ENCODE results near the gene PDE11A. TPM values are rescaled to one million over a fixed set of nuclear protein-coding genes. Genes with fewer than 3 reads are reported as not detected.
A peak's percentile ranks its signal among the peaks of the same experiment; 100 is the strongest.
"Not testable (repeated sequence)": the region's sequence is repeated elsewhere in the genome, so short reads cannot be mapped to it uniquely, and the experiment has no call there.

Gene PDE11A
- total RNA-seq, 2 experiments from 2014 or later, result not detected

DNA sequence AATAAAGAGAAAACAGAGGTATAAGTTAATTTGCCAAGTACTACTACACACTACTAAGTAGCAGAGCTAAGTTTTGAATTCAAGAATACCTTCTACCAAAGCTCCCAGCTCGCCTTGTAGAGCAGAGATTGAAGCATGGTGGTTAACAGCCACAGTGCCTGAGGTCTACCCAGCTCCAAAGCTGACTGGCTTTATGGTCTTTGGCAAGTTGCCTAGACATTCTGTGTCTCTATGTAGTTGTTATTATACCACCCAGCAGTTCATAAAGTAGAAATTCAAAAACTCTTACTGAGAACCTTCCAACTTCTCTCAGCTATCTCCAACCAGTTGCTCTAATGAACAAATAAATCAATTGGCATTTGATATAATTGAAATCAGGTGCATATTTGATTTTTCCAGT lies 87.8 kb downstream of the PDE11A start:
- Mint-ChIP-seq H3K4me3 (no peak overlapping the region), H3K27me3 (peaks cover 23% of the 10 kb centered on the region), H3K27ac (no peak overlapping the region), H3K9me3 (no peaks in the 10 kb centered on the region), H3K36me3 (ENCODE audit: low read depth) (no peaks in the 10 kb centered on the region), H3K4me1 (no peaks in the 10 kb centered on the region)
- POLR2A ChIA-PET, result no interaction called here
- CTCF ChIA-PET, result interaction anchor here (1.0 kb wide), 1 partner anchor 11 kb away, joined by 3 read pairs; no protein-coding TSS in a partner anchor
- DNase-seq, result no peak

DNA sequence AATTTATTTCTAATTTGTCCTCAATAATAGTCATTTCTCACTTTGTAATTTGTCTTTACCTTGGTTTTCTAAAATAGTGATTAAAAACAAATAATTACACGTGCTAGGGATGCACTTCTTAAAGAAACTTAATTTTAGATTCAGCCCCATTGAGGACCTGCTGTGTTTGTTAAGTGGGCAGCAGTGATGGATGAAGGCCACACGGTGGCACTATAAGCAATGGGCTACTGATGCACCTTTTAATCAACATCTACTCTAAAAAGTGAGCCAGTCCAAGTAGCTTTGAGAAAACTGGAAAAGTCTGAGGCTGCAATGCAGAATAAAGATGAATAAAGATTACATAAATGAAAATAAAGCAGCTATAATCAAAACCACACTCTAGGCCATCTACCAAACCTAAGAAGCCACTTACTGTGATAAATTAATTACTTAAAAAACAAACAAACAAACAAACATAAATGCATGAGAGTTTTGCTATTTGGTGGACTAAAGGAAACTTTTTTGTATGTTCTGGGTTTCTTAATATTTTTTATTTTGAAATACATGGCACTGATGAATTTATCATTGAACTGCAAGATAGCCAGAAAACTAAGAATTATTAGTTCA lies 89.3 kb downstream of the PDE11A start:
- Mint-ChIP-seq H3K4me1 (no peaks in the 10 kb centered on the region), H3K36me3 (ENCODE audit: low read depth) (no peaks in the 10 kb centered on the region), H3K9me3 (no peaks in the 10 kb centered on the region), H3K27me3 (peaks cover 23% of the 10 kb centered on the region), H3K27ac (no peak overlapping the region), H3K4me3 (no peak overlapping the region)
- POLR2A ChIA-PET, result no interaction called here
- CTCF ChIA-PET, result no interaction called here
- peak; percentile 33 for DNase-seq

DNA sequence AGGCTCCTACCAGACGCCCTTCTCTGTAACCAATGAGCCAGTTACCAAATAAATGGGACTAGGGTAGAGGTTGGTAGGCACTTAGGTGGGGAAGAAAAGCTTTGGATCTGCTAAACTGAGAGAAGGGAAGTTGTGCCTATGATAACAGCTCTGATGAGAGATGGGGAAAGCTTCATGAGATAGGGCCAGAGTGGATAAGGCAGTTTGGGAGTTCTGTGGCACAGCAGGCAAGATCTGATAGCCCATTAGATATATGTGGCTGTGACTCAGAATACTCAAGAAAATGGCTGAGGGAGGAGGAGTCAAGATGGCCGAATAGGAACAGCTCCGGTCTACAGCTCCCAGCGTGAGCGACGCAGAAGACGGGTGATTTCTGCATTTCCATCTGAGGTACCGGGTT lies 99.8 kb downstream of the PDE11A start:
- Mint-ChIP-seq H3K4me1 (no peaks in the 10 kb centered on the region), H3K36me3 (ENCODE audit: low read depth) (no peaks in the 10 kb centered on the region), H3K9me3 (no peaks in the 10 kb centered on the region), H3K27ac (no peak overlapping the region), H3K4me3 (no peak overlapping the region), H3K27me3 (no peaks in the 10 kb centered on the region)
- DNase-seq, result no peak
- CTCF ChIA-PET, result no interaction called here
- POLR2A ChIA-PET, result no interaction called here

DNA sequence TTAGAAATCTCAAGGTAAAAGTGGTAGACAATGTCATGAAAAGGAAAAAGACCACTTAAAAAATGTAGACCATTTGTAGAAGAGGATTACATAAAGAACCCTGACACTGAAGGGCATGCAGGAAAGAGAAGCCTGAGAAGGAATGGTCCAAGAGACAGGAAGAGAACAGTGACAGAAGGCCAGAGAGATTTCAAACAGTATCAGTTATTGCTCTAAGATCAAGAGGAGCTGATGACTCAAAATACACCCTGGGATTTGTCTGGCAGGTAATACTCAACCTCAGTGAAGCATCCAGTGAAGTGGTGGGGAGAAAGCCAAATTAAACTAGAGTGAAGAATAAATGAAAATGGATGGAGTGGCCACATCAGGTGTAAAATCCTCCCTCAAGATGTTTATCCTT lies 100.5 kb downstream of the PDE11A start:
- Mint-ChIP-seq H3K36me3 (ENCODE audit: low read depth) (no peaks in the 10 kb centered on the region), H3K9me3 (no peaks in the 10 kb centered on the region), H3K27ac (no peak overlapping the region), H3K4me3 (no peak overlapping the region), H3K4me1 (no peaks in the 10 kb centered on the region), H3K27me3 (no peaks in the 10 kb centered on the region)
- no peak for DNase-seq
- ChIA-PET POLR2A (no interaction called here), CTCF (interaction anchor here (0.6 kb wide), 1 partner anchor 30 kb away, joined by 3 read pairs; no protein-coding TSS in a partner anchor)

DNA sequence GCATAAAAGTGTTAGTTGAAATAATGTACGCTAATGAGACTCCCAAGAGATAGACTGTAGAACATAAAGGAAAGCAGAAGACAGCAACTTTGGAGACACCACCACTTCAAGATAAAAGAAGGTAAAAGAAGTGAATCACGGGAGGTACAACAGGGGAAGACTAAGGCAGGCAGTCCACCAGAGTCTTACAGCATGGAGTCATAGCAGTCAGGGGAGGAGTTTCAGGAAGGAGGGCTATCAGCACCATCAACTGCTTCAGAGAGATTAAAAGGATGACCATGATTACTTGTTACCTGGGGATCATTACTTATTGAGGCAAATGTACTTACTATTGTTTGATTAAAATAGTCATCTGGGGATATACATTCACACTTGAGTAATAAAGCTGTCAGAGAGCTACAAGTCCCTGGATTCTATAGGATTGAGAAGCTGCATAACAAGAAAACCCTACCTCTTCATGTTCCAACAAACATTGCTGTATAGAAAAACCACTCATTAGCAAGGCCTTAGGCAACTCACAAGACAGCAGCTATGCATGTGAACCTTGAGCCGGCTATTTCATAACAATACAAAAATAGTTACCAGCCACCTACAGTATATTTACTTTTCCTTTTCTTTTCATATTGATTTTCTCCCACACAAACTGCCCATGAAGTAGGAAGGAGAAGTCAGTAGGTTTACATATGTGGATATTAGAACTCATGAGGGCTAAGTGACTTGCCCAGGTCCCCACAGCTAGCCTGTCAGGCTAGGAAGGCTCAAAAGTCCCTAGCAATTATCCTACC lies 101.7 kb downstream of the PDE11A start:
- Mint-ChIP-seq H3K4me3 (no peak overlapping the region), H3K27ac (no peak overlapping the region), H3K4me1 (no peaks in the 10 kb centered on the region), H3K27me3 (peaks cover 8% of the 10 kb centered on the region), H3K9me3 (no peaks in the 10 kb centered on the region), H3K36me3 (ENCODE audit: low read depth) (no peaks in the 10 kb centered on the region)
- DNase-seq, result no peak
- ChIA-PET CTCF (no interaction called here), POLR2A (no interaction called here)

DNA sequence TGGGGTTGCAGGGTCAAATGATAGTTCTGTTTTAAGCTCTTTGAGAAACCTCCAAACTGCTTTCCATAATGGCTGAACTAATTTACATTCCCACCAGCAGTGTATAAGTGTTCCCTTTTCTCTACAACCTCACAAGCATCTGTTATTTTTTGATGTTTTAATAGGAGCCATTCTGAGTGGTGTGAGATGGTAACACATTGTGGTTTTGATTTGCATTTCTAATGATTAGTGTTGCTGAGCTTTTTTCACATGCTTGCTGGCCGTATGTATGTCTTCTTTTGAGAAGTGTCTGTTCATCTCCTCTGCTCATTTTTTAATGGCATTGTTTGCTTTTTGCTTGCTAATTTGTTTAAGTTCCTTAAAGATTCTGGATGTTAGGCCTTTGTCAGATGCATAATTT lies 107.7 kb downstream of the PDE11A start:
- POLR2A ChIA-PET, result no interaction called here
- H3K27me3 Mint-ChIP-seq, result peaks cover 8% of the 10 kb centered on the region
- no peaks in the 10 kb centered on the region for H3K36me3 Mint-ChIP-seq (ENCODE audit: low read depth)
- no peaks in the 10 kb centered on the region for H3K9me3 Mint-ChIP-seq
- no peak overlapping the region for H3K4me3 Mint-ChIP-seq
- no peaks in the 10 kb centered on the region for H3K4me1 Mint-ChIP-seq
- CTCF ChIA-PET, result no interaction called here
- no peak for DNase-seq
- H3K27ac Mint-ChIP-seq, result no peak overlapping the region

DNA sequence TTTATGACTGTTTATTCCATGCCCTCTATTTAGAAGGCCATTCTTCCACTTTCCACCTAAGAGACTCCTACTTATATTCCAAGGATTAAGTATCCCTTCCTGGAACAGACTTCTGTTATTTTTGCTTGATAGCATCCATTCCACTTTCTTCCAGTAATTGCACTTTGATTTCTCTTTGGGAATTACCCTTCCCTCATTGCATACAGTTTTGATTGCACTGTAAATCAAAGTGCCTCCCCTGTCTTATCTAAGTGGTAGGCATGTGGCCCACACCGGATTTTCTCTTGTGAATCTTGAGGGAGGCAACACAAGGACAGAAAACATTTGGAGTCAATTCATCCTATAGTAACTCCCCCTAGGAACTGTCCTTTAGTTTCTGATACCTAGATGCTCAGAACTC lies 120.4 kb downstream of the PDE11A start:
- no peak overlapping the region for H3K27ac Mint-ChIP-seq
- no peaks in the 10 kb centered on the region for H3K9me3 Mint-ChIP-seq

DNA sequence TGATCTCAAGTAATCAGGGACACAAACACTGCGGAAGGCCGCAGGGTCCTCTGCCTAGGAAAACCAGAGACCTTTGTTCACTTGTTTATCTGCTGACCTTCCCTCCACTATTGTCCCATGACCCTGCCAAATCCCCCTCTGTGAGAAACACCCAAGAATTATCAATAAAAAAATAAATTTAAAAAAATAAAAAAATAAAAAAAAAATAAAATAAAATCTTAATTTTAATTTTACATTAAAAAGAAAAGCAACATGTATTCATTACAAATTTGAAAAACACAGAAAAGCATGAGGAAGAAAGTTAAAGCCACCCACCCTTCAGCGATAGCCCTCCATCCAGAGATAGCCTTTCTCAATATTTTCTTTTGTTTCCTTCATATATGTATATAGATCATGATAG lies 125.0 kb downstream of the PDE11A start:
- H3K9me3 Mint-ChIP-seq; H3K27me3 Mint-ChIP-seq; POLR2A ChIA-PET; H3K4me1 Mint-ChIP-seq; H3K27ac Mint-ChIP-seq; H3K4me3 Mint-ChIP-seq; DNase-seq; H3K36me3 Mint-ChIP-seq (ENCODE audit: low read depth); CTCF ChIA-PET: not testable (repeated sequence)

More for the DNA sequence above, 120.4 kb downstream of the PDE11A start:
- ChIA-PET POLR2A (no interaction called here), CTCF (no interaction called here)
- H3K4me3 Mint-ChIP-seq, result no peak overlapping the region
- H3K27me3 Mint-ChIP-seq, result peaks cover 5% of the 10 kb centered on the region
- no peaks in the 10 kb centered on the region for H3K36me3 Mint-ChIP-seq (ENCODE audit: low read depth)
- H3K4me1 Mint-ChIP-seq, result no peaks in the 10 kb centered on the region
- no peak for DNase-seq

DNA sequence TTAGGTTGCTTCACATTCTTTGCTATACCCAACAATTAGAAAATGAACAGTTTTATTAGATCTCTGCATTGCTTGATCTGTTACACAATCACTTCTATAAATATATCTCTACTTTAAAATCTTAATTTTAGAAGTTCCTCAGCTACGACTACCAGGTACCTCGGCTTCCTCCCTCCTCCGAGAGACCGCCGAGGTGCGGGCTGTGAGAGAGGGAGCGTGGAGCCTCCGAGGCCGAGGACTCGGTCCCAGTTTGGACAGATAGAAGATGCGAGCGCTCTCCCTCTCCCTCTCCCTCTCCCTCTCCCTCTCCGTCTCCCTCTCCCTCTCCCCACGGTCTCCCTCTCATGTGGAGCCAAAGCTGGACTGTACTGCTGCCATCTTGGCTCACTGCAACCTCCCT lies 128.0 kb downstream of the PDE11A start:
- H3K4me1 Mint-ChIP-seq; H3K9me3 Mint-ChIP-seq; H3K27ac Mint-ChIP-seq; DNase-seq; H3K27me3 Mint-ChIP-seq; H3K4me3 Mint-ChIP-seq; CTCF ChIA-PET; H3K36me3 Mint-ChIP-seq (ENCODE audit: low read depth); POLR2A ChIA-PET: not testable (repeated sequence)

DNA sequence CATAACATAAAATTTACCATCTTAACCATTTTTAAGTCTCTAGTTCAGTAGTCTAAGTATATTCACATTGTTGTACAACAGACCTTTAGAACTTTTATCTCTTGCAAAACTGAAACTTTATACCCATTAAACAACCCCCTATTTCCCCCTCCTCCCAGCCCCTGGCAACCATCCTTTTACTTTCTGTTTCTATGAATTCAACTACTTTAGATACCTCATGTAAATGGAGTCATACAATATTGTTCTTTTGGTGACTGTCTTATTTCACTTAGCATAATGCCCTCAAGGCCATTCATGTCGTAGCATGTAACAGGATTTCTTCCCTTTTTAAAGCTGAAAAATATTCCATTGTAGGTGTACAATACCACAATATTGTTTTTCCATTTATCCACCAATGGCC lies 129.8 kb downstream of the PDE11A start:
- Mint-ChIP-seq H3K4me3 (no peak overlapping the region), H3K9me3 (no peaks in the 10 kb centered on the region), H3K4me1 (no peaks in the 10 kb centered on the region), H3K27ac (no peak overlapping the region), H3K36me3 (ENCODE audit: low read depth) (no peaks in the 10 kb centered on the region), H3K27me3 (peaks cover 5% of the 10 kb centered on the region)
- POLR2A ChIA-PET, result no interaction called here
- no peak for DNase-seq
- CTCF ChIA-PET, result no interaction called here

DNA sequence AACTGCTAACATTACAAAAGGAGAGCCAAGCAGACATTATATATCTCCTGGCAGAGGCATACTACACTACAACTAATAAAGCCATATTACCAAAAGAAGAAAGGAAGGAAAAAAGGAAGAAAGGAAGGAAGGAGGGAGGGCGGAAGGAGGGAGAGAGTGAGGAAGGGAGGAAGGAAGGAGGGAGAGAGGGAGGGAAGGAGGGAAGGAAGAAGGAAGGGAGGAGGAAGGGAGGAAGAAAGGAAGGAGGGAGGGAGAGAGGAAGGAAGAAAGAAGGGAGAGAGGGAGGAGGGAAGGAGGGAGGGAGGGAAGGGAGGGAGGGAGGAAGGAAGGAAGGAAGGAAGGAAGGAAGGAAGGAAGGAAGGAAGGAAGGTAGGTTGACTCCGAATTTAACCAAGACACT lies 133.4 kb downstream of the PDE11A start:
- ChIA-PET POLR2A (no interaction called here), CTCF (no interaction called here)
- H3K4me3 Mint-ChIP-seq, result no peak overlapping the region

DNA sequence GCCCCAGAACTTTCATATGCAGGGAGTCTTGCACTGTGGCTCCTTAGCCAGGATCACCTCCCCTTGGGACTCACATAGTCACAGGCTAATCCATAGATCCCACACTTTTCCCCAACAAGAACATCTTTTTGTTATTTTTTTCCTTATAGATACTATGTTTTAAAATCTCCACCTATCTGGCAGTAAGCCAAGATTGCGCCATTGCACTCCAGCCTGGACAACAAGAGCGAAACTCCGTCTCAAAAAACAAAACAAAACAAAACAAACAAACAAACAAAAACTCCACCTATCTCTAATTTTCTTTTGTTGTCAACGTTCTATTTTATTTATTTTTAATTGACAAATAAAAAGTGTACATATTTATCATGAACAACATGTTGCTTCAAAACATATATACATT lies 141.7 kb downstream of the PDE11A start:
- Mint-ChIP-seq H3K27me3 (peaks cover 21% of the 10 kb centered on the region), H3K36me3 (ENCODE audit: low read depth) (no peaks in the 10 kb centered on the region), H3K9me3 (no peaks in the 10 kb centered on the region), H3K4me1 (peaks cover 5% of the 10 kb centered on the region), H3K4me3 (no peak overlapping the region), H3K27ac (no peak overlapping the region)
- CTCF ChIA-PET, result no interaction called here
- POLR2A ChIA-PET, result no interaction called here
- no peak for DNase-seq

More for the DNA sequence above, 133.4 kb downstream of the PDE11A start:
- Mint-ChIP-seq H3K36me3 (ENCODE audit: low read depth) (no peaks in the 10 kb centered on the region), H3K27ac (no peak overlapping the region), H3K9me3 (no peaks in the 10 kb centered on the region), H3K4me1 (peaks cover 1% of the 10 kb centered on the region), H3K27me3 (peaks cover 6% of the 10 kb centered on the region)
- no peak for DNase-seq

DNA sequence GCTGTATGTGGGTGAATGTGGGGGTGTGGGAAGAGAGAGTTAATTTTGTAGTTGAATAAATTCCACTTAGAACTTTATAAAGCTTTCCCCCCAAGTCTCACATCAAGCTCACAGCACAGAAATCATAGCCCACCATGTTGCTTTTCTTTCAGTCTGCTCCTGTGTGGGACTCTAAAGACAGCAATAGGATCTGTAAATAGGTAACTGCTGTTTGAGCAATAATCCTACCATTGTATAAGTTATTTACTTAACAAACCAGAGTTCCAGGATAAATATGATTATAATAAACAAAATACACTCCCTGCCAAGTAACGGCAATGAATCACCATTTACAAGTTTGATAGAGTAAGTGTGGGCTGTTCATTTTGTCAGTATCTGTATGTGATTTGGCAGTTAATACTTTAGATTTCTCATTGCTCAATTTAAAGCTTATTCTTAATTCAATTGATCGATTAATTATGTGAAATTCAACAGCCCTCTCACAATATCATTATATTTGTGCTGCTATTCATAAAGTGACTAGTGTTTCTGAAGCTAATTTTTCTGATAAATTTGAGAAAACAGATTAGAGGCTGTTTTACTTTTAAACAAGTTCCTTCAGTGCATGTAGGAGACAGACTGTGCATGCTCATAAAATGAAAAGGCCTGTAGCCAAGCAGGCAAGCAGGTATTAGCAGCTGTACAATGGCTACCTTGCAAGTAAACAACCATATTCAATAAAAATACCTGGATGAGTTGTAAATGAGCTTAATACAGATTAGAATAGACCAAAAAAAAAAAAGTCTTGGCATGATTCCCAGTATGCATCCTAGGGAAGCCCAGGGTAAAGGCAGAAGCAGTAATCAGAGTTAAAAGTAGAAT lies 142.7 kb downstream of the PDE11A start:
- H3K27me3 Mint-ChIP-seq, result peaks cover 25% of the 10 kb centered on the region
- no peak for DNase-seq
- no peak overlapping the region for H3K4me3 Mint-ChIP-seq
- ChIA-PET CTCF (no interaction called here), POLR2A (no interaction called here)
- H3K36me3 Mint-ChIP-seq (ENCODE audit: low read depth), result no peaks in the 10 kb centered on the region
- H3K27ac Mint-ChIP-seq, result no peak overlapping the region
- no peaks in the 10 kb centered on the region for H3K9me3 Mint-ChIP-seq
- H3K4me1 Mint-ChIP-seq, result peaks cover 5% of the 10 kb centered on the region

All from activated CD4-positive, alpha-beta T cell treated with anti-CD3 and anti-CD28 coated beads, Interleukin-2, amount 10 ng/mL, durations not matched to agents 7 days and 5 days (primary cell).